Uterus (tissue), 4 donors: Measurements from ENCODE around the gene EFHD1. TPM values are rescaled to one million over a fixed set of nuclear protein-coding genes. Genes with fewer than 3 reads are reported as not detected.
"Not testable (repeated sequence)": the region's sequence is repeated elsewhere in the genome, so short reads cannot be mapped to it uniquely, and the experiment has no call there.

ENCODE experiments used
- DNase-seq, 2 donors: peaks; one replicate each; pipeline ENCODE4 v3.0.0-alpha.2; 2019 to 2020
- H3K27ac ChIP-seq, 2 donors: fragments of 200-600 bp; sonication (generic); 1 replicate in 1 of 2; 2 replicates in 1 of 2; pipeline ENCODE4 v1.5.1; 2016 to 2018
- H3K27me3 ChIP-seq, 2 donors: fragments of 200-600 bp; sonication (generic); one replicate each; pipeline ENCODE4 v1.5.1; 2018 to 2019; ENCODE audit warnings: control low read depth in 1 of 2
- H3K36me3 ChIP-seq, 2 donors: fragments of 200-600 bp; sonication (generic); one replicate each; pipeline ENCODE4 v1.5.1; 2019; ENCODE audit warnings: control low read depth in 1 of 2
- H3K4me1 ChIP-seq, 2 donors: fragments of 200-600 bp; sonication (generic); one replicate each; pipeline ENCODE4 v1.5.1; 2018 to 2019; ENCODE audit warnings: control low read depth in 1 of 2
- H3K4me3 ChIP-seq, 2 donors: fragments of 200-600 bp; sonication (generic); 1 replicate in 1 of 2; 2 replicates in 1 of 2; pipeline ENCODE4 v1.5.1; 2018 to 2019; ENCODE audit warnings: mild to moderate bottlenecking in 1 of 2
- H3K9me3 ChIP-seq, 2 donors: fragments of 200-600 bp; sonication (generic); one replicate each; pipeline ENCODE4 v1.5.1; 2019; ENCODE audit warnings: control low read depth in 1 of 2
- POLR2A ChIP-seq, 2 donors: fragments of 450-650 bp; IDR thresholded peaks; one replicate each; pipeline ENCODE4 v1.6.1; 2016; ENCODE audit warnings: antibody characterized with exemption in 2 of 2, mild to moderate bottlenecking in 1 of 2, moderate library complexity in 1 of 2
- intact Hi-C: fragments of 100-400 bp; cut with DNase I; formaldehyde crosslinking; loops from one replicate; pipeline ENCODE4 v1.15.1; 2023; ENCODE audit warnings: low total_unique reads
- total RNA-seq, 4 donors: library from RNA; depleted of rRNA in 3 of 4; stranded (reverse); fragments of >200 nt in 3 of 4; gene quantifications; one replicate each; pipeline versions ENCODE4 v1.1.0 to v1.2.4, GENCODE V29; 2014 to 2023
- TF ChIP-seq, protein P1 (sequence below), 4 experiments: fragments of 200-600 bp in 2 of 4; fragments of 450-650 bp in 2 of 4; sonication (generic) in 2 of 4; IDR thresholded peaks; one replicate each; pipeline ENCODE4 v1.5.1; 2016 to 2019; ENCODE audit warnings: antibody characterized with exemption in 4 of 4, mild to moderate bottlenecking in 2 of 4, moderate library complexity in 1 of 4
- donor health status: DM: yes; HTN: yes; CAD: no.

The EFHD1 gene
- total RNA-seq, 4 donors from 2014 or later: 8.5 to 102 (median 38.1) TPM

DNA sequence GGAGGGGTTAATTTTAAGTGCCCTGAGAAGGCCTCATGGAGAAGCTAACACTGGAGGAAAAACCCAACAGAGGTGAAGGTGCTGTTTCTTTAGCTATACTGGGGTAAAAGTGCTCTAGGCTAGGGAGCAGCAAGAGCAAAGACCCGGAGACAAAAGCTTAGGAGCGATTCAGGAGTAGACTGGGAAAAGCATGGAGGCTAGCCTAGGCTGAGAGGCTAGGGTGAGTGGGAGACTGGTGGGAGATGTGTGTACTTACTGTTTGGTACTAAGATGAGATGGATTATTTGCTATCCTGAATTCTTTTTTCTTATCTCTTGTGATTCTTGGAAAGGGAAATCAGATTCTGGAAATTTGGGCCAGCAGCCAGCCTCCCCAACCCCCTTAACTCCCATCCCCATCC is 65.7 kb downstream of the EFHD1 start:
- H3K4me3 ChIP-seq: no peak overlapping the region
- intact Hi-C loops: no loop called here
- H3K4me1 ChIP-seq: peaks cover 7 to 18% of the 10 kb centered on the region in 2 donors

DNA sequence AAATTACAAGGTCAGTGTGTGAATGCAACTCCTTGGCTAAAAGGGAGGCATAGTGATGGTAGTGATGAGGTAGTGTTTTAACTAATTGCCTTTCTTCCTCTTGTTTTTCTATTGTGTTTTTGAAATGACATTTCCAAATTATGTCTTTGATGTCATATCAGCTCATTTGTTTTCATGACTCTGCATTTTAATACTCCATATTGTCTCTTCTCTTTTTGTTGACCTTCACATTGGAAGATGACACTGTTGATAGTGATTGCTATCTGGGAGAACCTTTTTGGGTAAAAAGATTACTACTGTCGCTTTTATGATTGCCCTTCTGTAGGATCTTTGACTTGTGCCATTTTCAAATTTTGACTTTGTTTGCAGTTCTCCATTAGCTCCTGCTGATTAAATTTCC is 66.8 kb downstream of the EFHD1 start:
- no peak for DNase-seq
- Histone ChIP-seq H3K9me3 (no peaks in the 10 kb centered on the region), H3K36me3 (no peaks in the 10 kb centered on the region), H3K4me1 (peaks cover 7 to 18% of the 10 kb centered on the region in 2 donors), H3K27me3 (no peaks in the 10 kb centered on the region), H3K27ac (no peak overlapping the region), H3K4me3 (no peak overlapping the region)
- intact Hi-C loops: no loop called here
- TF ChIP-seq POLR2A (IDR thresholded peaks at IDR 0.05): no peak
- TF ChIP-seq, protein P1, sequence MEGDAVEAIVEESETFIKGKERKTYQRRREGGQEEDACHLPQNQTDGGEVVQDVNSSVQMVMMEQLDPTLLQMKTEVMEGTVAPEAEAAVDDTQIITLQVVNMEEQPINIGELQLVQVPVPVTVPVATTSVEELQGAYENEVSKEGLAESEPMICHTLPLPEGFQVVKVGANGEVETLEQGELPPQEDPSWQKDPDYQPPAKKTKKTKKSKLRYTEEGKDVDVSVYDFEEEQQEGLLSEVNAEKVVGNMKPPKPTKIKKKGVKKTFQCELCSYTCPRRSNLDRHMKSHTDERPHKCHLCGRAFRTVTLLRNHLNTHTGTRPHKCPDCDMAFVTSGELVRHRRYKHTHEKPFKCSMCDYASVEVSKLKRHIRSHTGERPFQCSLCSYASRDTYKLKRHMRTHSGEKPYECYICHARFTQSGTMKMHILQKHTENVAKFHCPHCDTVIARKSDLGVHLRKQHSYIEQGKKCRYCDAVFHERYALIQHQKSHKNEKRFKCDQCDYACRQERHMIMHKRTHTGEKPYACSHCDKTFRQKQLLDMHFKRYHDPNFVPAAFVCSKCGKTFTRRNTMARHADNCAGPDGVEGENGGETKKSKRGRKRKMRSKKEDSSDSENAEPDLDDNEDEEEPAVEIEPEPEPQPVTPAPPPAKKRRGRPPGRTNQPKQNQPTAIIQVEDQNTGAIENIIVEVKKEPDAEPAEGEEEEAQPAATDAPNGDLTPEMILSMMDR (IDR thresholded peaks at IDR 0.05): no peak

More for the DNA sequence above, 65.7 kb downstream of the EFHD1 start:
- H3K27ac ChIP-seq: no peak overlapping the region
- H3K9me3 ChIP-seq: no peaks in the 10 kb centered on the region
- DNase-seq: no peak
- no peaks in the 10 kb centered on the region for H3K27me3 ChIP-seq
- H3K36me3 ChIP-seq: no peaks in the 10 kb centered on the region
- TF ChIP-seq, protein P1 (IDR thresholded peaks at IDR 0.05): no peak
- TF ChIP-seq POLR2A (IDR thresholded peaks at IDR 0.05): no peak

DNA sequence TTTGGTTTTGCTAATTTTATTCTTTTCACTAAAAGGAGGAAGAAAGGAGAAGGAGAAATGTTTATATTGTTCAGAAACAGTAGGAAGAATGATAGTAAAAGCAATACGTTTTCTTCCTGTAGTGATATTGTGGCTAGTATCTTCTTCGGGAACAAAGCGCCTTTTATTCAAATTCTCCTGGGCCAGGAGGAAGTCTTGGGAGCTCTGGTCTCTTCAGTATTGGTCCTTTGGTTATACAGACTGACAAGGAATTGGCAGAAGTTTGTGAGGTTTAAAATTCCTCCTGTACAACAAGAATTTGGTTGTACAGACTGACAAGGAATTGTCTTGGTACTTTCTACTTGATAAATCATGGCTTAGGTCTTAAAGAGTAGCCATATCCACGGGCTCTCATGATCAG is 73.7 kb downstream of the EFHD1 start:
- H3K36me3 ChIP-seq: no peaks in the 10 kb centered on the region
- no peak overlapping the region for H3K27ac ChIP-seq
- intact Hi-C loops: no loop called here
- no peak overlapping the region for H3K4me3 ChIP-seq
- no peaks in the 10 kb centered on the region for H3K9me3 ChIP-seq
- H3K27me3 ChIP-seq: no peaks in the 10 kb centered on the region
- DNase-seq: no peak
- H3K4me1 ChIP-seq: no peaks in the 10 kb centered on the region
- TF ChIP-seq, protein P1 (IDR thresholded peaks at IDR 0.05): no peak
- TF ChIP-seq POLR2A (IDR thresholded peaks at IDR 0.05): no peak

DNA sequence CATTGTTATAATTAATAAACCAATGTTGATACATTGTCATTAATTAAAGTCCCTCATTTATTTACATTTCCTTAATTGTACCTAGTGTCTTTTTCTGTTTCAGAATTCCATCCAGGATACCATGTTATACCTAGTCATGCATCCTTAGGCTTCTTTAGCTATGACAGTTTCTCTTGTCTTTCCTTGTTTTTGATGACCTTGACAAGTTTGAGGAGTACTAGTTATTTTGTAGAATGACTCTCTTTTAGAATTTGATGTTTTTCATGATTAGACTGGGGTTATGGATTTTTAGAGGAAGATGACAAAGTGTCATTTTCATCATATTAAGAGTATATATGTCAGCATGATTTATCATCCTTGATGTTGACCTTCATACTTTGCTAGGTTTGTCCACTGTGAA is 80.1 kb downstream of the EFHD1 start:
- no peaks in the 10 kb centered on the region for H3K27me3 ChIP-seq
- H3K36me3 ChIP-seq: no peaks in the 10 kb centered on the region
- H3K9me3 ChIP-seq: no peaks in the 10 kb centered on the region
- H3K4me3 ChIP-seq: no peak overlapping the region
- no peak overlapping the region for H3K27ac ChIP-seq
- H3K4me1 ChIP-seq: no peaks in the 10 kb centered on the region
- TF ChIP-seq, protein P1 (IDR thresholded peaks at IDR 0.05): no peak
- no peak for TF ChIP-seq POLR2A (IDR thresholded peaks at IDR 0.05)
- no peak for DNase-seq
- intact Hi-C loops: no loop called here

DNA sequence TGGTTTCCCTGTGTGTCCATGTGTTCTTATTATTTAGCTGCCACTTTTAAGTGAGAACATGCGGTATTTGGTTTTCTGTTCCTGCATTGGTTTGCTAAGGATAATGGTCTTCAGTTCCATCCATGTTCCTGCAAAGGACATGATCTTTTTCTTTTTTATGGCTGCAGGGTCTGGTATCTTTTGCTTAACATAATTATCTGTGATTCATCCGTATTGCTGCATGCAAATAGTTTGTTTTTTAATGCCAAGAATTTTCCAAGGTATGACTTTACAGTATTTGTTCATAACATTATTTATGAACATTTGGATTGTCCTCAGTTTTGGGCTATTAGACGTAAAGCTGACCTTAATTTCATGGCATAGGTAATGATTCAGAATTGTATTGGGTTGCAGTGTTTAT is 81.6 kb downstream of the EFHD1 start:
- no peak for DNase-seq
- H3K27ac ChIP-seq: no peak overlapping the region
- no peak overlapping the region for H3K4me3 ChIP-seq
- no peaks in the 10 kb centered on the region for H3K36me3 ChIP-seq
- TF ChIP-seq, protein P1 (IDR thresholded peaks at IDR 0.05): no peak
- no peak for TF ChIP-seq POLR2A (IDR thresholded peaks at IDR 0.05)
- intact Hi-C loops: no loop called here
- no peaks in the 10 kb centered on the region for H3K4me1 ChIP-seq
- no peaks in the 10 kb centered on the region for H3K9me3 ChIP-seq
- no peaks in the 10 kb centered on the region for H3K27me3 ChIP-seq

DNA sequence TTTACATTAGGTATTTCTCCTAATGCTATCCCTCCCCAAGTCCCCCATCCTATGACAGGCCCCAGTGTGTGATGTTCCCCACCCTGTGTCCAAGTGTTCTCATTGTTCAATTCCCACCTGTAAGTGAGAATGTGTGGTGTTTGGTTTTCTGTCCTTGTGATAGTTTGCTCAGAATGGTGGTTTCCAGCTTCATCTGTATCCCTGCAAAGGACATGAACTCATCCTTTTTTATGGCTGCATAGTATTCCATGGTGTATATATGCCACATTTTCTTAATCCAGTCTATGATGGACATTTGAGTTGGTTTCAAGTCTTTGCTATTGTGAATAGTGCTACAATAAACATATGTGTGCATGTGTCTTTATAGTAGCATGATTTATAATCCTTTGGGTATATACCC is 86.7 kb downstream of the EFHD1 start:
- H3K27ac ChIP-seq, H3K9me3 ChIP-seq, H3K4me3 ChIP-seq, intact Hi-C loops, H3K36me3 ChIP-seq, H3K27me3 ChIP-seq, H3K4me1 ChIP-seq, DNase-seq: not testable (repeated sequence)
